ENCODE data around the gene ADGRV1.
A peak's percentile ranks its signal among the peaks of the same experiment; 100 is the strongest.

ADGRV1 gene

GRCh38 chr5:91092859-91093783 lies 534.5 kb downstream of the ADGRV1 start:
- no peak for DNase-seq

GRCh38 chr5:91095313-91095712 lies 536.7 kb downstream of the ADGRV1 start:
- no peak for DNase-seq

GRCh38 chr5:91095786-91096385 lies 537.3 kb downstream of the ADGRV1 start:
- DNase-seq = no peak

GRCh38 chr5:91098541-91098940 lies 539.9 kb downstream of the ADGRV1 start:
- no peak for DNase-seq

GRCh38 chr5:91101600-91102379 lies 543.2 kb downstream of the ADGRV1 start:
- peak; percentile 6 for DNase-seq

- DNase-seq = no peak
Observed at GRCh38 chr5:91103353-91104061, 544.9 kb downstream of the ADGRV1 start.

GRCh38 chr5:91104062-91104448 lies 545.5 kb downstream of the ADGRV1 start:
- DNase-seq = no peak

GRCh38 chr5:91106842-91107511 lies 548.4 kb downstream of the ADGRV1 start:
- no peak for DNase-seq

GRCh38 chr5:91109634-91110033 lies 551.0 kb downstream of the ADGRV1 start:
- no peak for DNase-seq

GRCh38 chr5:91110686-91111085 lies 552.1 kb downstream of the ADGRV1 start:
- no peak for DNase-seq

GRCh38 chr5:91111473-91112238 lies 553.1 kb downstream of the ADGRV1 start:
- DNase-seq = no peak

GRCh38 chr5:91114658-91115057 lies 556.1 kb downstream of the ADGRV1 start:
- no peak for DNase-seq

- no peak for DNase-seq
Observed at GRCh38 chr5:91118354-91118753, 559.8 kb downstream of the ADGRV1 start.

- DNase-seq = no peak
Observed at GRCh38 chr5:91118796-91119195, 560.2 kb downstream of the ADGRV1 start.

GRCh38 chr5:91119217-91119616 lies 560.6 kb downstream of the ADGRV1 start:
- DNase-seq = no peak

GRCh38 chr5:91119981-91120850 lies 561.6 kb downstream of the ADGRV1 start:
- no peak for DNase-seq

- no peak for DNase-seq
Observed at GRCh38 chr5:91121347-91121993, 562.9 kb downstream of the ADGRV1 start.

GRCh38 chr5:91122651-91123050 lies 564.1 kb downstream of the ADGRV1 start:
- DNase-seq = no peak

GRCh38 chr5:91123291-91123690 lies 564.7 kb downstream of the ADGRV1 start:
- no peak for DNase-seq

- DNase-seq = no peak
Observed at GRCh38 chr5:91123901-91124300, 565.3 kb downstream of the ADGRV1 start.
